D721Med (cell line): ENCODE results near the gene GDA.
"Not testable (repeated sequence)": the region's sequence is repeated elsewhere in the genome, so short reads cannot be mapped to it uniquely, and the experiment has no call there.

Experiments used
- DNase-seq: peaks from one replicate; pipeline ENCODE4 v3.0.0; 2011; ENCODE audit warnings: low spot score; ENCODE audit not compliant: insufficient read length
- FAIRE-seq: peaks from 2 replicates; lab custom pipeline; 2011; peaks lifted over from hg19 to GRCh38; lab: Jason Lieb, UNC
- CTCF ChIP-seq: IDR thresholded peaks from 2 replicates; pipeline ENCODE4 v1.5.1; 2012; ENCODE audit warnings: mild to moderate bottlenecking, control low read depth; ENCODE audit not compliant: insufficient read depth; ENCODE audit errors: missing control alignments

GDA gene

DNA sequence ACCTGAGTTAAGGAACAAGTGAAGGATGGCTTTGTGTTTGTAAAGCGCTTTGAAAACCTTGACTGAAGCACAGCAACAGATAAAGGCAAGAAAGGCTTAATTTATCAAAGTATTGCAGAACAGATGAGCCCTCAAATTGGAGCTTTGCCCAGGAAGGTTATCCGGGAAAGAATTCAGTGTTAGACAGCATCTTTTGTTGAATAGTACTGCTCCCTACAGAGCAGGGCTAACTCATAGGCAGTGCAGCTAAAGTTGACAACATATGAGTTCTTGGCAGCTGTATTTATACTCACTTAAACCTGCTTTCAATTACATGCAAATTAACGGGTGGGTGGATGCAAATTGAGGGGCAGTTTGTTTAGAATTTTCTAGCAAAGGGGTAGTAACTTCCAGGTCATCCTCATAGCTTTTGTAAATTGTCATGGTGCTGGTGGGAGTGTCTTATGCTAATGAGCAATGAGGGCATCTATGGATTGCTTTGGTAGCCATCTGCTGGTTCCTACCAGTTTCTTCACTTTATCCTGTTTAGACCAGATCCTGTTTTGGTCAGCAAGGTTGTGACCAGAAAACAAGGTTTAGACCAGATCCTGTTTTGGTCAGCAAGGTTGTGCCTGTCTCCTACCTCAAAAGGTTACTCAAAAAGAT lies 105.8 kb downstream of the GDA start:
- FAIRE-seq, result no peak
- DNase-seq, result no peak
- peak; percentile 48 for TF ChIP-seq CTCF

DNA sequence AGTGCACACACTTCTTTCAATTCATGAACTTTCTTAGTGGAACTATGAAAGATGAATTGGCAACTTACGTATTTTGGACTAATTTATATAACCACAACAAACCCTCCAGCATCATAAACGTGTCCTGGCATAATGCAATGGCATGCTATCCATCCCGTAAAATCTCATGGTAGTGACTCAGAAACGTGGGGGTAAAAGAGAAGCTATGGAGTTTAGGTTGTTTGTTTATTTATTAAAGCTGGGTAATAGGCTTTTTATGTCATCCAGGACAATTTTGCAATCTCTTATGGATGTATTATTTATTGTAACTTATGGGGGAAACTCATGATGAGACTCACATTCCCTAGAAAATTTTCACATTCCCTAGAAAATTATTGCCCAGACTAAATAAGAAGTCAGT lies 106.3 kb downstream of the GDA start:
- FAIRE-seq (no peak), DNase-seq (no peak)
- no peak for TF ChIP-seq CTCF

DNA sequence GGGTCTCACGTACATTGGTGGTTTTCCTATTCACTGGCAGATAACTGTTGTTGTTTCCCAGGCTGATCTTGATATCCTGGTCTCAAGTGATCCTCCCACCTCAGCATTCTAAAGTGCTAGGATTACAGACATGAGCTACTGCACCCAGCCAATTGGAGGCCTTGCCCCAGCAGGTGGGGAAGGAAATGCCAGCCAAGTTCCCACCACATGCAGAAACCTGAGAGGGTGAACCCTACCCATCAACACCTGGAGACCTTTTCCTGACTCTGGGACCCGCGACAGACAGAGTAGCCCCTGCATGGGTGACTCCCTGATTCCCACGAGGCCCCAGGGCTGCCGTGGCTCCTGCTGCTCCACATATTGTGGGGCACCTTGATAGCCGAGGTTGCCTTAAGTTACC lies 107.7 kb downstream of the GDA start:
- DNase-seq (no peak), FAIRE-seq (no peak)
- no peak for TF ChIP-seq CTCF

DNA sequence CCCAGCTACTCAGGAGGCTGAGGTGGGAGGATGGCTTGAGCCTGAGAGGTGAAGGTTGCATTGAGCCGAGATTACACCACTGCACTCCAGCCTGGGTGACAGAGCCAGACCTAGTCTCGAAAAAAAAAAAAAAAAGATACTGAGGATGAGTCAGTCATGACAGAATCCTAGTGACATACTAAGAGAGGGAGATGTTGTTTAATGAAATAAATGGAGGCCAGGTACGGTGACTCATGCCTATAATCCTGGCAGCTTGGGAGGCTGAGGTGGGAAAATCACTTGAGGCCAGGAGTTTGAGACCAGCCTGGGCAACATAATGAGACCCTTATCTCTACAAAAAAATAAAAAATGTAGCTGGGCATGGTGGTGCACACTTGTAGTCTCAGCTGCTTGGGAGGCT lies 108.6 kb downstream of the GDA start:
- TF ChIP-seq CTCF, result no peak
- DNase-seq (no peak), FAIRE-seq (no peak)

GRCh38 chr9:72262063-72262462 lies 112.8 kb downstream of the GDA start:
- DNase-seq, result no peak
- no peak for TF ChIP-seq CTCF
- no peak for FAIRE-seq

GRCh38 chr9:72263572-72263971 lies 114.3 kb downstream of the GDA start:
- no peak for TF ChIP-seq CTCF
- DNase-seq, result no peak
- FAIRE-seq, result no peak

GRCh38 chr9:72268961-72269360 lies 119.7 kb downstream of the GDA start:
- TF ChIP-seq CTCF, result no peak
- DNase-seq (no peak), FAIRE-seq (no peak)

DNA sequence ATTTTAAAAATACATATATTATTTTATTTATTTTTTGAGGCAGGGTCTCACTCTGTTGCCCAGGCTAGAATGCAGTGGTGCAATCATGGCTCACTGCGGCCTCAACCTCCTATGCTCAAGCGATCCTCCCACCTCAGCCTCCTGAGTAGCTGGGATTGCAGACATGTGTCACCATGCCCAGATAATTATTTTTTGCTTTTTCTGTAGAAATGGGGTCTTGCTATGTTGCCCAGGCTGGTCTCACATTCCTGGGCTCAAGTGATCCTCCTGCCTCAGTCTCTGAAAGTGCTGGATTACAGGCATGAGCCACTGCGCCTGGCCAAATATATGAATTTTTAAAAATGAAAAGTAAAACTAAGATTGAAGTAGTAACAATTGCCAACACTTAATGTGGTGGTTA lies 121.1 kb downstream of the GDA start:
- FAIRE-seq, DNase-seq: not testable (repeated sequence)
